ENCODE results near the gene CD74. TPM values are rescaled to one million over a fixed set of nuclear protein-coding genes. Genes with fewer than 3 reads are reported as not detected.

CD74 gene
- total RNA-seq, 1 donor from 2014 or later = 251 TPM

DNA sequence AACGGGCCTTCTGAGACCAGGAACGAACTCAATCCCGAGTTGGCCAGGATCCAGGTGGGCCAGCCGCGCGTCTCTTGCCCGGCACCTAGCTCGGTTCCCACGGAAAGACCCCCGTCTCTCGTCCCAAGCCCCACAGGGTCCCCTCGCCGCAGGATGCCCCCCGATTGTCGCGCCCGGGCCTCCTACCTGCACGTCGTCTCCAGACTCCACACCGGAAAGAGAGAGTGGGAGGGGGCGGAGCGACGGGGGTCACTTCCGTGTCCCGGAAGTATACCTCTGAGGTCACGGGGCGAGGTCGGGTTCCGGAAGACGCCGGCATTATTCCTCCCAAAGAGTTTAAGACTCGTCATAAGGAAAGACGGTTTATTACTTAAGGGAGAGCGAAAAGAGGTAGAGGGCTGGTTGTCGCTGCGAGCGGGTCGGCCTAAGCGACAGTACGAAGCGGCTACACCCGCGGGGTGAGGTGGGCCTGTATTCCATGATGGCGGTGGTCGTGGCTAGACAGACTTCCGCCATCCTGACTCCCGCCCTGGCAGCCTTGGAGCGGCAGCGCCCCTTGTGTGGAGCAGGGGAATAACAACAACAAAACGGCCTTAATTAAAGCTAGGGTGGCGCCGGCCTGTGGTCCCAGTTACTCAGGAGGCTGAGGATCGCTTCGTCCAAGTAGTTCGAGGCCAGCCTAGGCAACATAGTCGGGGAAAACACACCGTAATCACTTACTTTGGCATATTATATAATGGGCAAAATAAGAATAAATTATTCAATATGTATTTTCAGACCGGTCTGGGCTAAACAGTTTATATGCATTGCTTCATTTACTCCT, 37.0 kb upstream of the CD74 start, which contains the start of gene RPS14:
TSS of gene RPS14 (minus strand) at position 223 of the 823 bp plus-strand sequence. CDS start 2,006 bp downstream, outside the sequence.
- intact Hi-C loops (cut with micrococcal nuclease) = no loop called here
- no peaks in the 10 kb centered on the region for H3K27me3 ChIP-seq (ENCODE audit: low read depth)
- H3K27ac ChIP-seq (replicated peaks) = peak within 1 kb of the TSS; percentile 95
- peaks cover 33% of the 10 kb centered on the region for H3K36me3 ChIP-seq
- peak within 1 kb of the TSS; percentile 84 for H3K4me3 ChIP-seq
- H3K4me1 ChIP-seq = peaks cover 29% of the 10 kb centered on the region
- no peaks in the 10 kb centered on the region for H3K9me3 ChIP-seq (replicated peaks)
- peak; percentile 92 for DNase-seq
- TF ChIP-seq, protein P1, sequence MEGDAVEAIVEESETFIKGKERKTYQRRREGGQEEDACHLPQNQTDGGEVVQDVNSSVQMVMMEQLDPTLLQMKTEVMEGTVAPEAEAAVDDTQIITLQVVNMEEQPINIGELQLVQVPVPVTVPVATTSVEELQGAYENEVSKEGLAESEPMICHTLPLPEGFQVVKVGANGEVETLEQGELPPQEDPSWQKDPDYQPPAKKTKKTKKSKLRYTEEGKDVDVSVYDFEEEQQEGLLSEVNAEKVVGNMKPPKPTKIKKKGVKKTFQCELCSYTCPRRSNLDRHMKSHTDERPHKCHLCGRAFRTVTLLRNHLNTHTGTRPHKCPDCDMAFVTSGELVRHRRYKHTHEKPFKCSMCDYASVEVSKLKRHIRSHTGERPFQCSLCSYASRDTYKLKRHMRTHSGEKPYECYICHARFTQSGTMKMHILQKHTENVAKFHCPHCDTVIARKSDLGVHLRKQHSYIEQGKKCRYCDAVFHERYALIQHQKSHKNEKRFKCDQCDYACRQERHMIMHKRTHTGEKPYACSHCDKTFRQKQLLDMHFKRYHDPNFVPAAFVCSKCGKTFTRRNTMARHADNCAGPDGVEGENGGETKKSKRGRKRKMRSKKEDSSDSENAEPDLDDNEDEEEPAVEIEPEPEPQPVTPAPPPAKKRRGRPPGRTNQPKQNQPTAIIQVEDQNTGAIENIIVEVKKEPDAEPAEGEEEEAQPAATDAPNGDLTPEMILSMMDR (IDR thresholded peaks at IDR 0.05; ENCODE audit: borderline replicate concordance) = peak; percentile 94

DNA sequence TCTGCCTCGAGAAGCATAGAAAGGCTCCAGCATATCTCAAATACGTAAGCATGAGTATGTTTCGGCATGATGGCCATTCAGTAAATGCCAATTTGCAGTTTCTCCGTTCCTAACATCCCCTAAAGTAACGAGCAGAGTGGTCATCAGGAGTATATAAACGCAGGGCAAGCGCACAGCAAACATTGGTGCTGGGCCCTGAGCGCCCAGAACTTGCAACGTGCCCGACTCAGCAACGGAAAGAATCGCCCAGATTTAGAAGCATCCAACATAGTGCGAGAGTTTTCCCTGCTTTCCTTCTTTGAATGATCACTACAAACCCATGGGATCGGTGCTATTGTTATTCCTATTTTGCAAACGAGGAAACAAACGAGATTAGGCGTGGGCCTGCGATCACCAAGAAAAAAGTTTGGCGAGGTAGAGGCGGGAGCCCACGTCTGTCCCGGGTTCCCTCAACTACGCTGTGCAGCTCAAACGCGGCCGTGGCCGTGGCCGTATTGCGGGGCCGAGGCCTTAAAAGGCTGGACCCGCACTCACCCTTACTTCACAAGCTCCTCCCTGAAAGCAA, 36.3 kb upstream of the CD74 start:
- Histone ChIP-seq H3K4me3 (peak overlapping the region; percentile 84), H3K27me3 (ENCODE audit: low read depth) (no peaks in the 10 kb centered on the region), H3K9me3 (replicated peaks) (no peaks in the 10 kb centered on the region), H3K36me3 (peaks cover 40% of the 10 kb centered on the region), H3K27ac (replicated peaks) (peak overlapping the region; percentile 95), H3K4me1 (peaks cover 29% of the 10 kb centered on the region)
- TF ChIP-seq, protein P1 (IDR thresholded peaks at IDR 0.05; ENCODE audit: borderline replicate concordance) = no peak
- no peak for DNase-seq
- intact Hi-C loops (cut with micrococcal nuclease) = no loop called here

DNA sequence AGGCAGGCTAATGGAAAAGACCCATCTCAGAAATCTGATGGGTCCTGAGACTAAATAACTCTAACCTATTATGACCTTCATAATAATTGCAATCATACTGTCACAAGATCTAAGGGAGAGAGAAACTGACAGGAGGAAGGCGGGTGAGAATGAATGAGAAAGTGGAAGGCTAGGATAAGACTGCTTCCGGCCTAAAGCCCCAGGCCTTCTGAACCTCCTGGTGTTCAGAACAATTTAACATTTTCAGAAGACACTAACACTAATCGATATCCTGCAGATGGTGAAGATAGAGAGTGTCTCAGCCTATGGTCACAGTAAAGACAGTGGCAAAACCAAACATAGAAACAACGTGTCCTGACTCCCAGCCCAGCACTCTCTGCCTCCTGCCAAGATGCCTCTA, 35.6 kb upstream of the CD74 start:
- Histone ChIP-seq H3K36me3 (peaks cover 47% of the 10 kb centered on the region), H3K9me3 (replicated peaks) (no peaks in the 10 kb centered on the region), H3K4me3 (peak overlapping the region; percentile 84), H3K27me3 (ENCODE audit: low read depth) (no peaks in the 10 kb centered on the region), H3K4me1 (peaks cover 29% of the 10 kb centered on the region), H3K27ac (replicated peaks) (peak overlapping the region; percentile 95)
- TF ChIP-seq, protein P1 (IDR thresholded peaks at IDR 0.05; ENCODE audit: borderline replicate concordance) = no peak
- DNase-seq = no peak
- intact Hi-C loops (cut with micrococcal nuclease) = no loop called here

DNA sequence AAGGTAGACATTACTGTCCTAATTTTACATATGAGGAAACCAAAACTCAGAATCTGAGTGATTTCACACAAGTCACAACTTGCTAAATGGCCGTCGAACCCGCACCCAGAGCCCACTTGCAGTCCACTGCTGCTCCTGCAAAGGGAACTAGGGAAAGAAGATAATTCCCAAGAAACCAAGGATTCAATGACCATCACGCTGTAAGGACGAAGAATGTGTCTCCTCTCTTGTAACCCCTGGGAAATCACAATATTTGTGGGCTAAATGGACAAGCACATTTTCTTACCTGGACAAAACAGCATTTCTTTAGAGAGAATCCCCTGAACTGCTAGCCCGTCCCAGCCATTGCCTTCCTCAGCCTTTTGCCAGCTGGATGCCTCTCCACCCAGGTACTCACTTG, 34.5 kb upstream of the CD74 start:
- Histone ChIP-seq H3K27me3 (ENCODE audit: low read depth) (no peaks in the 10 kb centered on the region), H3K4me3 (no peak overlapping the region), H3K27ac (replicated peaks) (no peak overlapping the region), H3K36me3 (peaks cover 50% of the 10 kb centered on the region), H3K9me3 (replicated peaks) (no peaks in the 10 kb centered on the region), H3K4me1 (peaks cover 36% of the 10 kb centered on the region)
- intact Hi-C loops (cut with micrococcal nuclease) = no loop called here
- TF ChIP-seq, protein P1 (IDR thresholded peaks at IDR 0.05; ENCODE audit: borderline replicate concordance) = no peak
- DNase-seq = no peak

DNA sequence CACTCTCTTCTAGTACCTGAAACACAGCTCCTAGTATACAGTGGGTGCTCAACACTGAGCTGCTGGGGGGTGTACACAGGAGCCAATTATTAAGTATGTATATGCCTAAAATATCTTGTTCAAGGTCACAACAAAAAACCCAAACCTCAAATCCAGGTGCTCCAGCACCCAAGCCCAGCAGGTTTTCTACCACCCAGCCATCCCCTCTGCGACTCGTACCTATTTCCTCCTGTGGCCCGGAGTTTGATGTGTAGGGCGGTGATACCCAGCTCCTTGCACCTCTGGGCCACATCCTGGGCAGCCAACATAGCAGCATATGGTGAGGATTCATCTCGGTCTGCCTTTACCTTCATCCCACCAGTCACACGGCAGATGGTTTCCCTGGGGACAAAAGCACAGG, 33.9 kb upstream of the CD74 start:
- H3K9me3 ChIP-seq (replicated peaks) = no peaks in the 10 kb centered on the region
- H3K4me1 ChIP-seq = peaks cover 41% of the 10 kb centered on the region
- H3K27me3 ChIP-seq (ENCODE audit: low read depth) = no peaks in the 10 kb centered on the region
- no peak overlapping the region for H3K4me3 ChIP-seq
- H3K27ac ChIP-seq (replicated peaks) = no peak overlapping the region
- intact Hi-C loops (cut with micrococcal nuclease) = no loop called here
- TF ChIP-seq, protein P1 (IDR thresholded peaks at IDR 0.05; ENCODE audit: borderline replicate concordance) = no peak
- peaks cover 50% of the 10 kb centered on the region for H3K36me3 ChIP-seq
- DNase-seq = no peak
